Transverse colon (tissue), 4 donors: ENCODE data around the gene HMX1.

Experiments
- EP300 ChIP-seq: sonication (generic); formaldehyde crosslinking; IDR thresholded peaks from one replicate; pipeline ENCODE4 v1.6.1; 2017; ENCODE audit warnings: antibody characterized with exemption, low read depth
- POLR2A ChIP-seq: fragments of 450-650 bp; IDR thresholded peaks from one replicate; pipeline ENCODE4 v1.6.1; 2016; ENCODE audit warnings: antibody characterized with exemption, mild to moderate bottlenecking, moderate library complexity
- POLR2AphosphoS5 ChIP-seq, 3 donors: sonication (generic); formaldehyde crosslinking; IDR thresholded peaks; one replicate each; pipeline ENCODE4 v1.6.1; 2016; ENCODE audit warnings: antibody characterized with exemption in 3 of 3
- TF ChIP-seq, protein P1 (sequence below), 5 experiments: fragments of 200-600 bp in 3 of 5; fragments of 450-650 bp in 2 of 5; sonication (generic) in 3 of 5; IDR thresholded peaks; 1 replicate in 2 of 5; 2 replicates in 3 of 5; pipeline ENCODE4 v1.5.1; 2016 to 2017; ENCODE audit warnings: antibody characterized with exemption in 5 of 5, inconsistent platforms in 3 of 5, mild to moderate bottlenecking in 2 of 5, moderate library complexity in 1 of 5

DNA sequence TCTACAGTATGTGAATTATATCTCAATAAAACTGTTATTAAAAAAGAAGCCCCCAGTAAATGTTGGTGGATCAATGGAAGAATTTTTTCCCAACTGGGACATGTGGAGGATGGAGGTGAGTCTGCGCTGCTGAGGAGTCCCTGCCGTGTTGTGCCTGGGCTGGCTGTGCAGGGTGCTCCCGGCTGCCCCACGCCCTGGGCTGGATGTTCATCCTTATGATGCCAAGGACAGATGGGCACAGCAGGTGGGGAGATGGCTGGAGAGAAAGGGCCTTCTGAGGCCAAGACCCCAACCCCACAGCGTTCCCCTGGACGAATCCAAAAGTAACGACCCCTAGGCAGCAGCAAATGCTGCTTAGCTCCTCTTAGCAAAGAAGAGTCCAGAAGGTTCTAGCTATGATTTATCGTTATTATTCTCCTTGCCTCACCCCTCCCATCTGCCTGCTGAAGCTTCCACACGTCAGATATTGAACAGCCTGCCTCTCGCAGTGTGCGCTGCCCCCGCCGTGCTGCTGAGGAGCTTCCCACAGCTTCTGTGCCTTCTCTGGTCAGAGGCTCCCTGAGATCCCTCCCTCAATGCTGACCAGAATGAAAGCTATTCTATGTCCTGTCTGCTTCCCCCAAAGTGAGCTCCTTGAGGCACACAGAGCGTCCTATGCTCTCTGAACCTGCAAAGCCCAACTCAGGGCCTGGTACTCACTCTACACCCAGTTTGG, 26.5 kb downstream of the HMX1 start:
- TF ChIP-seq POLR2A (no peak), POLR2AphosphoS5 (IDR thresholded peaks at IDR 0.05) (no peak), EP300 (no peak)
- TF ChIP-seq, protein P1, sequence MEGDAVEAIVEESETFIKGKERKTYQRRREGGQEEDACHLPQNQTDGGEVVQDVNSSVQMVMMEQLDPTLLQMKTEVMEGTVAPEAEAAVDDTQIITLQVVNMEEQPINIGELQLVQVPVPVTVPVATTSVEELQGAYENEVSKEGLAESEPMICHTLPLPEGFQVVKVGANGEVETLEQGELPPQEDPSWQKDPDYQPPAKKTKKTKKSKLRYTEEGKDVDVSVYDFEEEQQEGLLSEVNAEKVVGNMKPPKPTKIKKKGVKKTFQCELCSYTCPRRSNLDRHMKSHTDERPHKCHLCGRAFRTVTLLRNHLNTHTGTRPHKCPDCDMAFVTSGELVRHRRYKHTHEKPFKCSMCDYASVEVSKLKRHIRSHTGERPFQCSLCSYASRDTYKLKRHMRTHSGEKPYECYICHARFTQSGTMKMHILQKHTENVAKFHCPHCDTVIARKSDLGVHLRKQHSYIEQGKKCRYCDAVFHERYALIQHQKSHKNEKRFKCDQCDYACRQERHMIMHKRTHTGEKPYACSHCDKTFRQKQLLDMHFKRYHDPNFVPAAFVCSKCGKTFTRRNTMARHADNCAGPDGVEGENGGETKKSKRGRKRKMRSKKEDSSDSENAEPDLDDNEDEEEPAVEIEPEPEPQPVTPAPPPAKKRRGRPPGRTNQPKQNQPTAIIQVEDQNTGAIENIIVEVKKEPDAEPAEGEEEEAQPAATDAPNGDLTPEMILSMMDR (IDR thresholded peaks at IDR 0.05) = no peak
